ENCODE results near the gene ADGRV1. TPM values are rescaled to one million over a fixed set of nuclear protein-coding genes. Genes with fewer than 3 reads are reported as not detected.

ADGRV1 gene
- total RNA-seq, 4 donors from 2014 or later = 0.39 to 1.9 (median 1.00) TPM

GRCh38 chr5:91180506-91180905 is 621.9 kb downstream of the ADGRV1 start:
- H3K36me3 ChIP-seq = no peaks in the 10 kb centered on the region
- H3K4me1 ChIP-seq = peaks cover 0 to 40% (median 4%) of the 10 kb centered on the region in 4 donors
- no peak for DNase-seq (ENCODE audit: low spot score in 2 of 2)
- H3K4me3 ChIP-seq = no peak overlapping the region
- H3K9me3 ChIP-seq = no peaks in the 10 kb centered on the region
- WGBS, 2 donors = 90 to 98% methylated on average over 5 of the region's 5 CpGs
- TF ChIP-seq POLR2A (IDR thresholded peaks at IDR 0.05) (no peak), CTCF (IDR thresholded peaks at IDR 0.05) (no peak), EP300 (IDR thresholded peaks at IDR 0.05) (no peak)
- no peaks in the 10 kb centered on the region for H3K27me3 ChIP-seq
- H3K27ac ChIP-seq = no peak overlapping the region

GRCh38 chr5:91182763-91183162 is 624.2 kb downstream of the ADGRV1 start:
- no peak overlapping the region for H3K4me3 ChIP-seq
- H3K9me3 ChIP-seq = no peaks in the 10 kb centered on the region
- WGBS, 2 donors = 40 to 51% methylated on average over 4 of the region's 4 CpGs
- peaks cover 0 to 37% (median 4%) of the 10 kb centered on the region in 4 donors for H3K4me1 ChIP-seq
- H3K36me3 ChIP-seq = no peaks in the 10 kb centered on the region
- H3K27me3 ChIP-seq = no peaks in the 10 kb centered on the region
- DNase-seq (ENCODE audit: low spot score in 2 of 2) = peak; percentile 30 to 39
- H3K27ac ChIP-seq = peak overlapping the region in 2 of 4 donors; percentile 61
- no peak for TF ChIP-seq POLR2A (IDR thresholded peaks at IDR 0.05)
- TF ChIP-seq EP300 (IDR thresholded peaks at IDR 0.05) = peak in 1 of 2 donors; percentile 70
- TF ChIP-seq CTCF (IDR thresholded peaks at IDR 0.05) = peak in 1 of 5 experiments; percentile 26

GRCh38 chr5:91183743-91184142 is 625.1 kb downstream of the ADGRV1 start:
- TF ChIP-seq POLR2A (IDR thresholded peaks at IDR 0.05) (no peak), EP300 (IDR thresholded peaks at IDR 0.05) (no peak), CTCF (IDR thresholded peaks at IDR 0.05) (no peak)
- DNase-seq (ENCODE audit: low spot score in 2 of 2) = peak in 1 of 2 donors; percentile 25
- Histone ChIP-seq H3K4me1 (peaks cover 0 to 27% (median 4%) of the 10 kb centered on the region in 4 donors), H3K9me3 (no peaks in the 10 kb centered on the region), H3K27me3 (no peaks in the 10 kb centered on the region), H3K27ac (peak overlapping the region in 2 of 4 donors; percentile 61), H3K36me3 (no peaks in the 10 kb centered on the region), H3K4me3 (no peak overlapping the region)
- WGBS, 2 donors = 64 to 68% methylated on average over 4 of the region's 4 CpGs

GRCh38 chr5:91186101-91186500 is 627.5 kb downstream of the ADGRV1 start:
- H3K36me3 ChIP-seq = no peaks in the 10 kb centered on the region
- H3K4me3 ChIP-seq = no peak overlapping the region
- no peak for DNase-seq (ENCODE audit: low spot score in 2 of 2)
- H3K27me3 ChIP-seq = no peaks in the 10 kb centered on the region
- peaks cover 0 to 37% (median 1%) of the 10 kb centered on the region in 4 donors for H3K4me1 ChIP-seq
- H3K27ac ChIP-seq = no peak overlapping the region
- 93 to 94% methylated on average over 5 of the region's 5 CpGs for WGBS, 2 donors
- TF ChIP-seq CTCF (IDR thresholded peaks at IDR 0.05) = no peak
- TF ChIP-seq EP300 (IDR thresholded peaks at IDR 0.05) = no peak
- no peak for TF ChIP-seq POLR2A (IDR thresholded peaks at IDR 0.05)
- no peaks in the 10 kb centered on the region for H3K9me3 ChIP-seq

GRCh38 chr5:91187032-91187431 is 628.4 kb downstream of the ADGRV1 start:
- H3K4me1 ChIP-seq = peaks cover 0 to 39% (median 1%) of the 10 kb centered on the region in 4 donors
- no peaks in the 10 kb centered on the region for H3K27me3 ChIP-seq
- no peak for DNase-seq (ENCODE audit: low spot score in 2 of 2)
- no peak overlapping the region for H3K4me3 ChIP-seq
- H3K27ac ChIP-seq = no peak overlapping the region
- H3K9me3 ChIP-seq = no peaks in the 10 kb centered on the region
- 96 to 97% methylated on average over 3 of the region's 3 CpGs for WGBS, 2 donors
- no peaks in the 10 kb centered on the region for H3K36me3 ChIP-seq
- TF ChIP-seq POLR2A (IDR thresholded peaks at IDR 0.05) = no peak
- TF ChIP-seq CTCF (IDR thresholded peaks at IDR 0.05) = no peak
- TF ChIP-seq EP300 (IDR thresholded peaks at IDR 0.05) = no peak

Data from tibial nerve (tissue), 4 donors.